ENCODE results near the gene AMN.

DNA sequence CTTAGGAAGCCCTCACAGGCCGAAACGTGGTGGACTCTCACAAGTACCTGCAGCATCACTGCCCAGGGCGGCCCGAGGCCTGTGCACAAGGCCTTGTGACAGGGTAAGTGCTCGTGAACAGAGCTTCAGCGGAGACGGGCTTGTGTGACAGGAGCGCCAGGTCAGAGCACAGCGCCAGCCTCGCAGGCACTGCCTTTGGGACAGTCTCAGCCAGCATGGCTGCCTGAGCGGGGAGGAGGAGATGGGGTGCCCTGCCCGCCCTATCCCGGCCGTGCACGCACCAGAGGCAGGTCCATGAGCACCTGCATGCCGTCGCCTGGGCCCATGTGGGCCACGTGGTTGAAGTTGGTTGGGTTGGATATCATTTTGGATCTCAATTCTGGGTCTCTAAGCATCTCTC, 16.9 kb downstream of the AMN start:
- TF ChIP-seq, protein P1, sequence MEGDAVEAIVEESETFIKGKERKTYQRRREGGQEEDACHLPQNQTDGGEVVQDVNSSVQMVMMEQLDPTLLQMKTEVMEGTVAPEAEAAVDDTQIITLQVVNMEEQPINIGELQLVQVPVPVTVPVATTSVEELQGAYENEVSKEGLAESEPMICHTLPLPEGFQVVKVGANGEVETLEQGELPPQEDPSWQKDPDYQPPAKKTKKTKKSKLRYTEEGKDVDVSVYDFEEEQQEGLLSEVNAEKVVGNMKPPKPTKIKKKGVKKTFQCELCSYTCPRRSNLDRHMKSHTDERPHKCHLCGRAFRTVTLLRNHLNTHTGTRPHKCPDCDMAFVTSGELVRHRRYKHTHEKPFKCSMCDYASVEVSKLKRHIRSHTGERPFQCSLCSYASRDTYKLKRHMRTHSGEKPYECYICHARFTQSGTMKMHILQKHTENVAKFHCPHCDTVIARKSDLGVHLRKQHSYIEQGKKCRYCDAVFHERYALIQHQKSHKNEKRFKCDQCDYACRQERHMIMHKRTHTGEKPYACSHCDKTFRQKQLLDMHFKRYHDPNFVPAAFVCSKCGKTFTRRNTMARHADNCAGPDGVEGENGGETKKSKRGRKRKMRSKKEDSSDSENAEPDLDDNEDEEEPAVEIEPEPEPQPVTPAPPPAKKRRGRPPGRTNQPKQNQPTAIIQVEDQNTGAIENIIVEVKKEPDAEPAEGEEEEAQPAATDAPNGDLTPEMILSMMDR (IDR thresholded peaks at IDR 0.05 in 2 of 3, conservative IDR thresholded peaks at IDR 0.05 in 1 of 3; ENCODE audit: insufficient read depth in 2 of 3, low read depth in 1 of 3, low read length in 3 of 3): no peak
- TF ChIP-seq, protein P2, sequence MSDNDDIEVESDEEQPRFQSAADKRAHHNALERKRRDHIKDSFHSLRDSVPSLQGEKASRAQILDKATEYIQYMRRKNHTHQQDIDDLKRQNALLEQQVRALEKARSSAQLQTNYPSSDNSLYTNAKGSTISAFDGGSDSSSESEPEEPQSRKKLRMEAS (CRISPR knock-in tag; IDR thresholded peaks at IDR 0.05): no peak
- TF ChIP-seq ZNF79 (CRISPR knock-in tag; IDR thresholded peaks at IDR 0.05; ENCODE audit: low read depth) (no peak), KLF1 (tag; IDR thresholded peaks at IDR 0.05) (no peak), BMI1 (IDR thresholded peaks at IDR 0.05; ENCODE audit: low read length) (no peak)
